HepG2 (cell line): Measurements from ENCODE around the gene EFNA2. TPM values are rescaled to one million over a fixed set of nuclear protein-coding genes. Genes with fewer than 3 reads are reported as not detected.
A peak's percentile ranks its signal among the peaks of the same experiment; 100 is the strongest.

Experiments
- ATAC-seq: fragments of 200-7000 bp; cut with Tn5 transposase; 3 replicates; pipeline ENCODE4 v1.9.1; 2020; ENCODE audit warnings: mild to moderate bottlenecking, moderate library complexity
- BruUV-seq: library from RNA; stranded (reverse); fragments of 400-500 nt; replicated peaks from 2 replicates; lab custom pipeline; 2021; lab: Mats Ljungman, UMichigan
- CTCF ChIA-PET: fragments of 300-600 bp; formaldehyde crosslinking; extraction: SDS; loops from one replicate; lab custom pipeline; 2021; ENCODE audit warnings: low total read pairs, inconsistent platforms, low intra/inter-chr PET ratio; lab: Yijun Ruan, JAX
- POLR2A ChIA-PET: fragments of 350-600 bp; sonication (Branson Sonifier 250); formaldehyde crosslinking; loops from one replicate; lab custom pipeline; 2020; ENCODE audit warnings: antibody characterized with exemption, inconsistent platforms; lab: Yijun Ruan, JAX
- DNase-seq: peaks from one replicate; pipeline ENCODE4 v3.0.0-alpha.2; 2015; ENCODE audit warnings: low spot score
- FAIRE-seq: peaks from 3 replicates; lab custom pipeline; 2011; peaks lifted over from hg19 to GRCh38; lab: Jason Lieb, UNC
- H2AFZ ChIP-seq: one replicate; pipeline ENCODE4 v1.6.1; 2011; ENCODE audit warnings: low read length, inconsistent platforms
- H3K27ac ChIP-seq: fragments of 300-600 bp; 3 replicates; pipeline ENCODE4 v1.8.0; 2011; ENCODE audit warnings: mixed run types, mild to moderate bottlenecking, mixed read lengths, low read length, inconsistent platforms; ENCODE audit not compliant: insufficient read depth; ENCODE audit errors: extremely low read length
- H3K27me3 ChIP-seq, 2 experiments: fragments of 200-600 bp in 1 of 2; 2 replicates in 1 of 2; 3 replicates in 1 of 2; pipeline versions ENCODE4 v1.6.0 to v1.8.0; 2011; ENCODE audit warnings: low read length in 2 of 2, mild to moderate bottlenecking in 2 of 2, moderate library complexity in 2 of 2, inconsistent platforms in 1 of 2; ENCODE audit not compliant: insufficient read depth in 2 of 2, control insufficient read depth in 1 of 2
- H3K36me3 ChIP-seq, 2 experiments: fragments of 200-600 bp in 1 of 2; replicated peaks in 1 of 2; 2 replicates in 1 of 2; 3 replicates in 1 of 2; pipeline versions ENCODE4 v1.5.1 to v1.8.0; 2011; ENCODE audit warnings: low read length in 2 of 2, inconsistent platforms in 1 of 2; ENCODE audit not compliant: insufficient read depth in 2 of 2, control insufficient read depth in 1 of 2
- H3K4me1 ChIP-seq: 2 replicates; pipeline ENCODE4 v1.5.1; 2012; ENCODE audit warnings: low read length, inconsistent platforms; ENCODE audit not compliant: insufficient read depth
- H3K4me2 ChIP-seq: 2 replicates; pipeline ENCODE4 v1.6.0; 2011; ENCODE audit warnings: low read depth, low read length, inconsistent platforms
- H3K4me3 ChIP-seq, 3 experiments: fragments of 200-600 bp in 1 of 3; sonication (generic), shearing (Covaris generic) in 1 of 3; replicated peaks in 1 of 3; 2 replicates each; pipeline ENCODE4 v1.5.1; 2011 to 2016; ENCODE audit warnings: low read length in 3 of 3, inconsistent platforms in 2 of 3, low read depth in 2 of 3, mild to moderate bottlenecking in 2 of 3, control low read depth in 1 of 3, mixed read lengths in 1 of 3; ENCODE audit not compliant: insufficient read depth in 1 of 3
- H3K79me2 ChIP-seq: one replicate; pipeline ENCODE4 v1.6.1; 2011; ENCODE audit warnings: low read length, inconsistent platforms; ENCODE audit not compliant: insufficient read depth
- H3K9ac ChIP-seq: 2 replicates; pipeline ENCODE4 v1.6.0; 2011; ENCODE audit warnings: mild to moderate bottlenecking, low read depth, low read length, inconsistent platforms; ENCODE audit not compliant: insufficient read depth
- H3K9me3 ChIP-seq: 2 replicates; pipeline ENCODE4 v1.5.1; 2012; ENCODE audit warnings: mild to moderate bottlenecking, low read length
- H4K20me1 ChIP-seq: 2 replicates; pipeline ENCODE4 v1.6.0; 2011; ENCODE audit warnings: inconsistent platforms, mild to moderate bottlenecking, low read length, moderate library complexity; ENCODE audit not compliant: insufficient read depth
- CCAR2 ChIP-seq: fragments of 200-400 bp; formaldehyde crosslinking; optimal IDR thresholded peaks from 2 replicates; pipeline ENCODE3; 2018; ENCODE audit warnings: low read depth, mild to moderate bottlenecking, low read length, moderate library complexity
- DMAP1 ChIP-seq: IDR thresholded peaks from 2 replicates; pipeline ENCODE4 v1.6.1; 2016
- E2F1 ChIP-seq: sonication (generic); formaldehyde crosslinking; IDR thresholded peaks from 2 replicates; pipeline ENCODE4 v1.5.0; 2020; ENCODE audit warnings: missing genetic modification reagents
- HNRNPK ChIP-seq: fragments of 200-400 bp; formaldehyde crosslinking; IDR thresholded peaks from 2 replicates; pipeline ENCODE4 v1.6.1; 2018; ENCODE audit warnings: low read length, low read depth, moderate library complexity, mild to moderate bottlenecking; ENCODE audit not compliant: poor library complexity, severe bottlenecking
- PAX8 ChIP-seq: sonication (generic); formaldehyde crosslinking; IDR thresholded peaks from 2 replicates; pipeline ENCODE4 v1.8.0; 2022; ENCODE audit warnings: mild to moderate bottlenecking, missing genetic modification reagents, borderline replicate concordance
- PCBP1 ChIP-seq: fragments of 200-400 bp; formaldehyde crosslinking; IDR thresholded peaks from 2 replicates; pipeline ENCODE4 v1.6.1; 2017; ENCODE audit warnings: mild to moderate bottlenecking, low read depth, low read length, borderline replicate concordance
- PCBP2 ChIP-seq: fragments of 200-400 bp; formaldehyde crosslinking; optimal IDR thresholded peaks from 2 replicates; pipeline ENCODE3; 2018; ENCODE audit warnings: low read length, low read depth; ENCODE audit not compliant: poor library complexity, severe bottlenecking
- RBM39 ChIP-seq: fragments of 200-400 bp; formaldehyde crosslinking; IDR thresholded peaks from one replicate; pipeline ENCODE4 v1.6.1; 2018; ENCODE audit warnings: antibody characterized with exemption, mild to moderate bottlenecking, low read depth, low read length; ENCODE audit not compliant: poor library complexity, severe bottlenecking
- TIGD3 ChIP-seq: sonication (generic); formaldehyde crosslinking; IDR thresholded peaks from 2 replicates; pipeline ENCODE4 v1.5.1; 2020; ENCODE audit warnings: mild to moderate bottlenecking, missing genetic modification reagents, borderline replicate concordance
- ZFY ChIP-seq: sonication (generic); formaldehyde crosslinking; IDR thresholded peaks from 2 replicates; pipeline ENCODE4 v1.4.0; 2020; ENCODE audit warnings: missing genetic modification reagents
- ZNF263 ChIP-seq: sonication (generic); formaldehyde crosslinking; IDR thresholded peaks from 2 replicates; pipeline ENCODE4 v1.4.0; 2020; ENCODE audit warnings: missing genetic modification reagents
- ZNF282 ChIP-seq: fragments of 450-650 bp; IDR thresholded peaks from 2 replicates; pipeline ENCODE4 v1.6.1; 2018; ENCODE audit not compliant: partially characterized antibody
- ZNF562 ChIP-seq: sonication (generic); formaldehyde crosslinking; IDR thresholded peaks from 2 replicates; pipeline ENCODE4 v1.8.0; 2022; ENCODE audit warnings: missing genetic modification reagents, borderline replicate concordance
- ZNF747 ChIP-seq: sonication (generic); formaldehyde crosslinking; IDR thresholded peaks from 2 replicates; pipeline ENCODE4 v1.8.1; 2023; ENCODE audit warnings: missing genetic modification reagents, mild to moderate bottlenecking, borderline replicate concordance
- WGBS: methylation state at CpG from one replicate; pipeline ENCODE4 v1.1.6; 2017; ENCODE audit warnings: low lambda C conversion rate; 5-methylcytosine and 5-hydroxymethylcytosine counted together
- in situ Hi-C: cut with HindIII; loops from 2 replicates; pipeline ENCODE4 v1.10.0; 2017; ENCODE audit warnings: low pct_unique_long_range_greater_than_20kb; ENCODE audit not compliant: extremely low pct_ligation_motif_present
- intact Hi-C: fragments of 100-400 bp; cut with micrococcal nuclease; formaldehyde crosslinking; loops from one replicate; pipeline ENCODE4 v1.10.0; 2022; ENCODE audit not compliant: unreplicated experiment
- polyA plus RNA-seq, 8 experiments: library from polyadenylated mRNA; depleted of rRNA in 3 of 8; stranded (reverse) in 7 of 8; unstranded in 1 of 8; fragments of >200 nt; fragmentation: Illumina TruSeq in 4 of 8; extraction: Trizol in 4 of 8; gene quantifications; 2 replicates each; pipeline versions ENCODE4 v1.2.1 to v1.2.3, GENCODE V29; 2011 to 2016; ENCODE audit warnings: low read depth in 4 of 8, missing spikeins in 1 of 8, mixed read lengths in 1 of 8; ENCODE audit not compliant: insufficient read depth in 1 of 8
- total RNA-seq, 5 experiments: library from RNA; depleted of rRNA; stranded (reverse); fragments of >200 nt; fragmentation: Illumina TruSeq; extraction: Trizol; gene quantifications; 2 replicates each; pipeline ENCODE4 v1.2.3, GENCODE V29; 2016; ENCODE audit warnings: low read depth in 1 of 5

Gene EFNA2
- total and polyA plus RNA-seq, 2 of the 13 experiments (the other 11 are each of a cell fraction or from before 2014, with no cell fraction given) = 6.0 to 9.9 TPM

GRCh38 chr19:1281569-1282287, 3.9 kb upstream of the EFNA2 start:
- no peak overlapping the region for H3K9ac ChIP-seq
- DNase-seq = no peak
- peaks cover 2 to 9% of the 10 kb centered on the region in 2 experiments; a peak in 3 of 5 replicates for H3K36me3 ChIP-seq
- BruUV-seq = no TSS peak
- 62% methylated on average over 8 of the region's 15 CpGs for WGBS
- H3K27me3 ChIP-seq = no peaks in the 10 kb centered on the region; a peak in 1 of 5 replicates
- ChIA-PET CTCF (no interaction called here), POLR2A (interaction anchor here (2.5 to 3.5 kb wide), 2 partner anchors 12 to 174 kb away, joined by 7 to 61 read pairs; partner anchors contain the start of gene CIRBP)
- no peaks in the 10 kb centered on the region for H3K9me3 ChIP-seq
- H3K79me2 ChIP-seq = peaks cover 8% of the 10 kb centered on the region
- intact Hi-C loops = no loop called here
- no peak overlapping the region for H3K4me2 ChIP-seq
- ATAC-seq = no peak
- H3K4me1 ChIP-seq = peaks cover 30% of the 10 kb centered on the region
- H3K4me3 ChIP-seq = no peak overlapping the region
- TF ChIP-seq ZNF282 = no peak
- no peak for TF ChIP-seq ZFY (CRISPR knock-in tag)
- TF ChIP-seq CCAR2 = no peak
- TF ChIP-seq PAX8 (CRISPR knock-in tag) = no peak
- H2AFZ ChIP-seq = no peak overlapping the region
- no peak for FAIRE-seq
- no peaks in the 10 kb centered on the region for H4K20me1 ChIP-seq
- in situ Hi-C loops = loop anchor here (5.0 kb wide), 2 partner anchors 36 to 91 kb away; no protein-coding TSS in a partner anchor
- H3K27ac ChIP-seq = no peak overlapping the region

- ChIA-PET POLR2A (interaction anchor here (1.0 to 3.5 kb wide), 10 partner anchors 9 to 173 kb away, joined by 3 to 61 read pairs (median 8); partner anchors contain the start of gene CIRBP), CTCF (no interaction called here)
- Histone ChIP-seq H4K20me1 (no peaks in the 10 kb centered on the region), H3K27ac (peak overlapping the region; percentile 75), H3K4me1 (peaks cover 35% of the 10 kb centered on the region), H3K4me2 (no peak overlapping the region; the same call in 1 of the 2 replicates), H3K36me3 (peaks cover 2 to 9% of the 10 kb centered on the region in 2 experiments; a peak in 3 of 5 replicates), H3K79me2 (peaks cover 14% of the 10 kb centered on the region), H3K4me3 (peak overlapping the region in 1 of 3 experiments; percentile 70; a peak in 1 of 6 replicates), H3K9me3 (no peaks in the 10 kb centered on the region), H3K27me3 (no peaks in the 10 kb centered on the region; a peak in 1 of 5 replicates), H3K9ac (no peak overlapping the region), H2AFZ (no peak overlapping the region)
- ATAC-seq (no peak), FAIRE-seq (no peak), DNase-seq (no peak)
- intact Hi-C loops = no loop called here
- in situ Hi-C loops = loop anchor here (5.0 kb wide), 2 partner anchors 35 to 90 kb away; no protein-coding TSS in a partner anchor
- no TSS peak for BruUV-seq
- WGBS = no CpG with 5 or more reads among the region's 18 CpGs
- TF ChIP-seq E2F1 (CRISPR knock-in tag) (no peak), DMAP1 (CRISPR knock-in tag) (no peak), ZNF562 (no peak), RBM39 (peak; percentile 50), ZNF263 (CRISPR knock-in tag) (peak; percentile 90), PCBP2 (peak; percentile 96), TIGD3 (CRISPR knock-in tag) (no peak), ZNF747 (CRISPR knock-in tag) (peak; percentile 3; the same call in 1 of the 2 replicates), HNRNPK (peak; percentile 82), PCBP1 (peak; percentile 59; the same call in 1 of the 2 replicates)
Observed at GRCh38 chr19:1282588-1283206, 3.0 kb upstream of the EFNA2 start.
